DND-41 (cell line): ENCODE measurements around the gene PRAMEF14.
"Not testable (repeated sequence)": the region's sequence is repeated elsewhere in the genome, so short reads cannot be mapped to it uniquely, and the experiment has no call there.

Experiments used
- ATAC-seq: fragments of 200-7000 bp; cut with Tn5 transposase; 3 replicates; pipeline ENCODE4 v1.9.1; 2021; ENCODE audit warnings: low read depth; ENCODE audit not compliant: insufficient read depth
- DNase-seq: peaks from one replicate; pipeline ENCODE4 v3.0.0-alpha.2; 2020
- H2AFZ ChIP-seq: 2 replicates; pipeline ENCODE4 v1.6.0; 2012; ENCODE audit warnings: low read depth, low read length
- H3K27ac ChIP-seq: 2 replicates; pipeline ENCODE4 v1.5.1; 2012; ENCODE audit warnings: low read length, inconsistent platforms
- H3K27me3 ChIP-seq: fragments of 200-600 bp; sonication (generic); 2 replicates; pipeline ENCODE4 v1.6.0; 2012; ENCODE audit warnings: low read length, mild to moderate bottlenecking, inconsistent platforms; ENCODE audit not compliant: insufficient read depth, poor library complexity
- H3K36me3 ChIP-seq: 2 replicates; pipeline ENCODE4 v1.5.1; 2012; ENCODE audit warnings: low read length, inconsistent platforms; ENCODE audit not compliant: insufficient read depth
- H3K4me1 ChIP-seq: 2 replicates; pipeline ENCODE4 v1.5.1; 2012; ENCODE audit warnings: mild to moderate bottlenecking, low read length; ENCODE audit not compliant: insufficient read depth
- H3K4me2 ChIP-seq: 2 replicates; pipeline ENCODE4 v1.6.0; 2012; ENCODE audit warnings: mild to moderate bottlenecking, moderate library complexity, low read length, inconsistent platforms; ENCODE audit not compliant: insufficient read depth
- H3K4me3 ChIP-seq, 2 experiments: fragments of 200-600 bp in 1 of 2; shearing (Covaris generic) in 1 of 2; 2 replicates each; pipeline ENCODE4 v1.5.1; 2012 to 2016; ENCODE audit warnings: inconsistent platforms in 2 of 2, low read length in 2 of 2, mild to moderate bottlenecking in 2 of 2, low read depth in 1 of 2, moderate library complexity in 1 of 2
- H3K79me2 ChIP-seq: 2 replicates; pipeline ENCODE4 v1.6.0; 2012; ENCODE audit warnings: low read length, inconsistent platforms; ENCODE audit not compliant: insufficient read depth
- H3K9ac ChIP-seq: 2 replicates; pipeline ENCODE4 v1.6.0; 2012; ENCODE audit warnings: low read depth, mild to moderate bottlenecking, inconsistent platforms, low read length, moderate library complexity
- H3K9me3 ChIP-seq: 2 replicates; pipeline ENCODE4 v1.5.1; 2012; ENCODE audit warnings: low read length, moderate library complexity, mild to moderate bottlenecking, inconsistent platforms; ENCODE audit not compliant: insufficient read depth, severe bottlenecking
- H4K20me1 ChIP-seq: 2 replicates; pipeline ENCODE4 v1.6.0; 2012; ENCODE audit warnings: low read length; ENCODE audit not compliant: insufficient read depth
- CTCF ChIP-seq: IDR thresholded peaks from 2 replicates; pipeline ENCODE4 v1.5.1; 2012; ENCODE audit warnings: borderline replicate concordance, low read length, moderate library complexity, mild to moderate bottlenecking; ENCODE audit not compliant: poor library complexity, severe bottlenecking; ENCODE audit errors: extremely low read depth

The PRAMEF14 gene

GRCh38 chr1:13368544-13368943 lies 21.6 kb upstream of the PRAMEF14 start:
- not testable (repeated sequence) for H3K9ac ChIP-seq, H3K36me3 ChIP-seq, H2AFZ ChIP-seq, H4K20me1 ChIP-seq, H3K9me3 ChIP-seq, H3K79me2 ChIP-seq, H3K4me1 ChIP-seq, H3K27me3 ChIP-seq, H3K4me2 ChIP-seq, H3K4me3 ChIP-seq, H3K27ac ChIP-seq
- DNase-seq = peak; percentile 60
- peak; percentile 62; the same call in 2 of the 3 replicates for ATAC-seq
- TF ChIP-seq CTCF = peak; percentile 50

- not testable (repeated sequence) for H3K4me3 ChIP-seq, H3K9ac ChIP-seq, ATAC-seq, H4K20me1 ChIP-seq, H3K79me2 ChIP-seq, H3K9me3 ChIP-seq, H3K27ac ChIP-seq, H3K27me3 ChIP-seq, DNase-seq, H3K36me3 ChIP-seq, H2AFZ ChIP-seq, H3K4me1 ChIP-seq, H3K4me2 ChIP-seq
Observed at GRCh38 chr1:13366536-13366935, 19.6 kb upstream of the PRAMEF14 start.

- H3K9me3 ChIP-seq = not testable (repeated sequence)
Observed at GRCh38 chr1:13364928-13365327, 18.0 kb upstream of the PRAMEF14 start.

GRCh38 chr1:13362364-13362763 lies 15.4 kb upstream of the PRAMEF14 start:
- not testable (repeated sequence) for H3K4me2 ChIP-seq, H3K27me3 ChIP-seq, H3K4me1 ChIP-seq, ATAC-seq, DNase-seq, H3K27ac ChIP-seq, H2AFZ ChIP-seq, H3K36me3 ChIP-seq, H3K79me2 ChIP-seq, H3K9ac ChIP-seq, H4K20me1 ChIP-seq, H3K4me3 ChIP-seq, H3K9me3 ChIP-seq

More at GRCh38 chr1:13364928-13365327, 18.0 kb upstream of the PRAMEF14 start:
- not testable (repeated sequence) for H3K4me2 ChIP-seq, H3K9ac ChIP-seq, H4K20me1 ChIP-seq, DNase-seq, H3K4me3 ChIP-seq, H3K4me1 ChIP-seq, H3K79me2 ChIP-seq, ATAC-seq, H2AFZ ChIP-seq, H3K27me3 ChIP-seq, H3K27ac ChIP-seq, H3K36me3 ChIP-seq

- not testable (repeated sequence) for H3K4me2 ChIP-seq, H3K4me1 ChIP-seq, H3K79me2 ChIP-seq, H3K4me3 ChIP-seq, H3K27ac ChIP-seq, H3K9ac ChIP-seq, H3K27me3 ChIP-seq, H3K9me3 ChIP-seq, H3K36me3 ChIP-seq, H2AFZ ChIP-seq, H4K20me1 ChIP-seq
- DNase-seq (peak; percentile 59), ATAC-seq (peak; percentile 68; the same call in 2 of the 3 replicates)
- TF ChIP-seq CTCF = peak; percentile 71
Observed at GRCh38 chr1:13356774-13357173, 9.8 kb upstream of the PRAMEF14 start.
